Liver (tissue), 9 donors: Measurements from ENCODE around the gene TCTN1. TPM values are rescaled to one million over a fixed set of nuclear protein-coding genes. Genes with fewer than 3 reads are reported as not detected.

Experiments used
- DNase-seq: peaks from one replicate; pipeline ENCODE4 v3.0.0-alpha.2; 2017; ENCODE audit warnings: low spot score
- H3K27ac ChIP-seq, 2 donors: one replicate each; pipeline ENCODE4 v1.7.0; 2013; ENCODE audit warnings: inconsistent platforms in 2 of 2, low read length in 2 of 2, control low read depth in 1 of 2, low read depth in 1 of 2, mild to moderate bottlenecking in 1 of 2
- H3K27me3 ChIP-seq, 4 donors: one replicate each; pipeline versions ENCODE4 v1.6.1 to v1.7.0; 2013; ENCODE audit warnings: low read length in 3 of 4, inconsistent platforms in 1 of 4, mild to moderate bottlenecking in 1 of 4, moderate library complexity in 1 of 4; ENCODE audit not compliant: control insufficient read depth in 4 of 4, insufficient read depth in 4 of 4
- H3K36me3 ChIP-seq, 4 donors: one replicate each; pipeline versions ENCODE4 v1.6.1 to v1.7.0; 2013; ENCODE audit warnings: low read length in 3 of 4, mild to moderate bottlenecking in 3 of 4, low read depth in 1 of 4, moderate library complexity in 1 of 4; ENCODE audit not compliant: control insufficient read depth in 4 of 4, insufficient read depth in 3 of 4
- H3K4me1 ChIP-seq, 4 donors: one replicate each; pipeline versions ENCODE4 v1.6.1 to v1.7.0; 2013; ENCODE audit warnings: low read length in 3 of 4, mild to moderate bottlenecking in 3 of 4, moderate library complexity in 1 of 4; ENCODE audit not compliant: control insufficient read depth in 4 of 4, insufficient read depth in 4 of 4
- H3K4me3 ChIP-seq, 3 donors: one replicate each; pipeline versions ENCODE4 v1.6.1 to v1.7.0; 2013; ENCODE audit warnings: low read length in 3 of 3, control low read depth in 1 of 3, low read depth in 1 of 3, mild to moderate bottlenecking in 1 of 3
- H3K9ac ChIP-seq, 2 donors: one replicate each; pipeline ENCODE4 v1.7.0; 2013; ENCODE audit warnings: low read length in 2 of 2, mild to moderate bottlenecking in 2 of 2, moderate library complexity in 2 of 2, control low read depth in 1 of 2, low read depth in 1 of 2
- H3K9me3 ChIP-seq, 4 donors: one replicate each; pipeline versions ENCODE4 v1.6.1 to v1.7.0; 2013; ENCODE audit warnings: low read length in 3 of 4; ENCODE audit not compliant: control insufficient read depth in 4 of 4
- ATF3 ChIP-seq: IDR thresholded peaks from 2 replicates; pipeline ENCODE4 v1.6.1; 2016; ENCODE audit warnings: antibody characterized with exemption
- CTCF ChIP-seq: fragments of 150-350 bp; IDR thresholded peaks from 2 replicates; pipeline ENCODE4 v1.5.1; 2017; ENCODE audit warnings: improper control_type of control experiment, low read depth, low read length; ENCODE audit not compliant: missing input control
- EGR1 ChIP-seq, 2 donors: IDR thresholded peaks; 2 replicates each; pipeline ENCODE4 v1.6.1; 2016 to 2018; ENCODE audit warnings: antibody characterized with exemption in 2 of 2, low read depth in 2 of 2
- FOXA1 ChIP-seq: IDR thresholded peaks from 2 replicates; pipeline ENCODE4 v1.6.1; 2016; ENCODE audit warnings: antibody characterized with exemption
- FOXA2 ChIP-seq: IDR thresholded peaks from 2 replicates; pipeline ENCODE4 v1.6.1; 2016; ENCODE audit warnings: antibody characterized with exemption
- GABPA ChIP-seq, 2 donors: IDR thresholded peaks in 1 of 2; conservative IDR thresholded peaks in 1 of 2; 2 replicates each; pipeline ENCODE4 v1.6.1; 2016; ENCODE audit warnings: antibody characterized with exemption in 2 of 2, mild to moderate bottlenecking in 1 of 2, moderate library complexity in 1 of 2
- HNF4A ChIP-seq, 2 donors: conservative IDR thresholded peaks; 2 replicates each; pipeline ENCODE4 v1.6.1; 2016; ENCODE audit warnings: antibody characterized with exemption in 2 of 2, mild to moderate bottlenecking in 2 of 2
- HNF4G ChIP-seq: IDR thresholded peaks from 2 replicates; pipeline ENCODE4 v1.6.1; 2016; ENCODE audit warnings: antibody characterized with exemption
- JUND ChIP-seq, 2 donors: IDR thresholded peaks; 2 replicates each; pipeline ENCODE4 v1.6.1; 2016; ENCODE audit warnings: antibody characterized with exemption in 2 of 2
- MAX ChIP-seq: IDR thresholded peaks from 2 replicates; pipeline ENCODE4 v1.6.1; 2016; ENCODE audit warnings: antibody characterized with exemption
- NR2F2 ChIP-seq: IDR thresholded peaks from 2 replicates; pipeline ENCODE4 v1.6.1; 2016; ENCODE audit warnings: antibody characterized with exemption
- RAD21 ChIP-seq, 2 donors: IDR thresholded peaks; 2 replicates each; pipeline ENCODE4 v1.6.1; 2016; ENCODE audit warnings: antibody characterized with exemption in 2 of 2, mild to moderate bottlenecking in 2 of 2
- REST ChIP-seq: IDR thresholded peaks from 2 replicates; pipeline ENCODE4 v1.6.1; 2016; ENCODE audit warnings: antibody characterized with exemption, mild to moderate bottlenecking
- RXRA ChIP-seq, 2 donors: IDR thresholded peaks; 2 replicates each; pipeline ENCODE4 v1.6.1; 2017 to 2018; ENCODE audit warnings: antibody characterized with exemption in 2 of 2, mild to moderate bottlenecking in 1 of 2
- SP1 ChIP-seq: IDR thresholded peaks from 2 replicates; pipeline ENCODE4 v1.6.1; 2018; ENCODE audit warnings: antibody characterized with exemption, mild to moderate bottlenecking
- TAF1 ChIP-seq: conservative IDR thresholded peaks from 2 replicates; pipeline ENCODE4 v1.6.1; 2016; ENCODE audit warnings: antibody characterized with exemption, mild to moderate bottlenecking
- YY1 ChIP-seq: IDR thresholded peaks from 2 replicates; pipeline ENCODE4 v1.6.1; 2016; ENCODE audit warnings: antibody characterized with exemption, mild to moderate bottlenecking
- ZBTB33 ChIP-seq: IDR thresholded peaks from 2 replicates; pipeline ENCODE4 v1.6.1; 2016; ENCODE audit warnings: antibody characterized with exemption
- WGBS: extraction: QIAGEN DNeasy Blood & Tissue Kit; methylation state at CpG from one replicate; pipeline ENCODE4 v1.1.7; 2013; 5-methylcytosine and 5-hydroxymethylcytosine counted together
- polyA plus RNA-seq, 2 donors: library from polyadenylated mRNA; stranded (reverse) in 1 of 2; unstranded in 1 of 2; fragments of 200-250 nt in 1 of 2; fragments of >200 nt in 1 of 2; fragmentation: Nextera tagmentation in 1 of 2; extraction: Ambion mirVana in 1 of 2; gene quantifications; one replicate each; pipeline versions ENCODE4 v1.2.1 to v1.2.3, GENCODE V29; 2013 to 2015
- total RNA-seq, 2 donors: library from RNA; depleted of rRNA; stranded (reverse); fragments of >200 nt; gene quantifications; one replicate each; pipeline ENCODE4 v1.2.3, GENCODE V29; 2014
- donor health status: healthy.
- donor health status: healthy.
- donor health status: healthy.
- donor health status: healthy.
- donor health status: healthy.

Gene TCTN1
- total and polyA plus RNA-seq, 4 donors: 6.0 to 12.0 (median 10.9) TPM

- no peak overlapping the region for H3K4me3 ChIP-seq
- H3K36me3 ChIP-seq: no peaks in the 10 kb centered on the region
- peaks cover 5 to 12% (median 7%) of the 10 kb centered on the region in 4 donors for H3K4me1 ChIP-seq
- H3K27me3 ChIP-seq: peaks cover 0 to 3% (median 1%) of the 10 kb centered on the region in 4 donors
- no peak overlapping the region for H3K27ac ChIP-seq
- TF ChIP-seq CTCF (no peak), HNF4A (conservative IDR thresholded peaks at IDR 0.05) (no peak), SP1 (no peak), FOXA1 (no peak), NR2F2 (no peak), ZBTB33 (no peak), REST (no peak), TAF1 (no peak), ATF3 (no peak), RAD21 (IDR thresholded peaks at IDR 0.05) (no peak), EGR1 (IDR thresholded peaks at IDR 0.05; ENCODE audit: low read depth in 2 of 2) (no peak), HNF4G (no peak), FOXA2 (no peak), JUND (IDR thresholded peaks at IDR 0.05) (no peak), YY1 (no peak), MAX (no peak), RXRA (IDR thresholded peaks at IDR 0.05) (no peak), GABPA (IDR thresholded peaks at IDR 0.05 in 1 of 2, conservative IDR thresholded peaks at IDR 0.05 in 1 of 2) (no peak)
- DNase-seq: no peak
- WGBS: 76% methylated on average over 4 of the region's 4 CpGs
- no peak overlapping the region for H3K9ac ChIP-seq
- H3K9me3 ChIP-seq: peaks cover 0 to under 1% (median 0%) of the 10 kb centered on the region in 4 donors
Measured at GRCh38 chr12:110690127-110690430, 76.2 kb downstream of the TCTN1 start.
